Stromal cell of bone marrow (primary cell): Measurements from ENCODE around the gene FNDC7.
"Not testable (repeated sequence)": the region's sequence is repeated elsewhere in the genome, so short reads cannot be mapped to it uniquely, and the experiment has no call there.

Experiments used
- DNase-seq: peaks from one replicate; pipeline ENCODE4 v3.0.0-alpha.2; 2012; ENCODE audit warnings: low read depth

Gene FNDC7

GRCh38 chr1:108699375-108700332, 13.1 kb upstream of the FNDC7 start:
- no peak for DNase-seq

- no peak for DNase-seq
These were observed 11.4 kb upstream of the FNDC7 start for GRCh38 chr1:108701176-108701849.

- DNase-seq = not testable (repeated sequence)
These were observed 10.6 kb upstream of the FNDC7 start for GRCh38 chr1:108702109-108702508.

DNA sequence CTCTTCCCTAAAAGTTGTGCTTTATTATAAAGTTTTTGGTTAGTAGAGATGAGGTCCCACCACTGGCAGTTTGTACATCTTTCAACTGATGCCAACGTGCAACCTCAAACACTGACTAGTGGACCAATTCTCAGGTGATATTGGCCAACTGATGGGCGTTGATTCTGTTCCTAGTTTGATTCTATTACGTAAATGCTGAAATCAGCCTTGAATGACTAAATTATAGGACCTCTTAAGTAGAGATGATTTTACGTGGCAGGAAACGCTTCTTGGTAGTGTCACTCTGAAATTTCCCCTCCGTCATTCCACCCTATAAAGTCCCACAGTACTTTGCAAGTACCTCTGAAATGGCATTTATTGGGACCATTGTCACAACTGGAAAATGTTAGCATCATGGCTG, 8.8 kb upstream of the FNDC7 start:
- DNase-seq = no peak

GRCh38 chr1:108704496-108704895, 8.2 kb upstream of the FNDC7 start:
- DNase-seq = peak; percentile 69

DNA sequence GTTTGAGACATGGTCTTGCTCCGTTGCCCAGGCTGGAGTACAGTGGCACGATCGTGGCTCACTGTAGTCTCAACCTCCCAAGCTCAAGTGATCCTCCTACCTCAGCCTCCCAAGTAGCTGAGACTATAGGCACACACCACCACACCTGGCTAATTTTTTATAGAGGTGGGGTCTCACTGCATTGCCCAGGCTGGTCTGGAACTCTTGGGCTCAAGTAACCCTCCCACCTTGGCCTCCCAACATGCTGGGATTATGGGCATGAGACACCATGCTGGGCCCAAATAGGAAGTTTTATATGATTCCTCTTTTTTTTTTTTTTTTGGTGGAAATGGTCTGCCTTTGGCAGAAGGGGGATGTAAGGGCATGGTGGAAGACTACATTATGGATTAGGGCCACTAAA, 6.1 kb upstream of the FNDC7 start:
- DNase-seq = no peak

DNA sequence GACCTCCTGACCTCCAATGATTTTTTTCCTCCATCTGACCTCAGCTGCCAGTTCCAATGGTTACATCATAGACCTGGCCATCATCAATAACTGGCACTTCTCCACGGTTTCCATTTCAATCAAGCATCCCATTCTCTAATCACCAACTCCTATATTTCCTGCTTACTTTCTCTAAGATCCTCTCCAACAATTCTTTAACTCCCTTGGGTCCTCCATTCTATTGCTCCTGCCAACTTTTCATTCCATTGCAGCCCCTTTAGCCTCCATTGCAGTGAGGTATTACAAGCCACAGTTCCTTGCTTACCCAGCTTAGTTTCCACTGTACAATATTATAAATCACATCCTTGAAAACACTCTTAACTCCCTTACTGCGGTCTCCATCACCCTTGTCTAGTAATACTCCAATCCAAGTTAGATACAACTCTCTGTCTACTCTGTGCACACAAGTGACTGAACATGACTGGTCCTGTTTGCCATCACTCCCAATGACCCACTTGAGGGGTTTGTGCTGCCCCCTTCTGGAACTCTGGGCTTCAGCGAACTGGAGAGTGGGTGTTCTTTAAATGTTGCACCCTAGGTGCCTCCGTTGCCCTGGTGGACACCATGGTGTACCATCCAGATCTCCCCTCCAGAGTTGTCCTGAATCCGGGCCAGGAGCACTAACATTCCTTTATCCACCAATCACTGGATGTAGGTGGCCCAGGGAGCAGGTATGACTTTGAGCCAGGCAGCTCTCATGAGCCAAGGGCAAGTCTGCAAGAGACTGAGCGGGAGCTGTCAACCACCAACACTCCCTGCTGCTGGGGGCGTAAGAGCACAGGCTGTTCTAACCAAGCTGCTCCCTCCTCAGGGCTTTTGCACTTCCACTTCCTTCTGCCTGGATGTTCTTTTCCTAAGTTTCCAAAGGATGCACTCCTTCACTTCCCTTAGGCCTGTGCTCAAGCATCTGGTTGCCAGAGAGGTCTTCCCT, 3.7 kb upstream of the FNDC7 start:
- no peak for DNase-seq

- no peak for DNase-seq
These were observed 3.2 kb downstream of the FNDC7 start for GRCh38 chr1:108715932-108716331.

- DNase-seq = no peak
These were observed 3.9 kb downstream of the FNDC7 start for GRCh38 chr1:108716437-108717230.

DNA sequence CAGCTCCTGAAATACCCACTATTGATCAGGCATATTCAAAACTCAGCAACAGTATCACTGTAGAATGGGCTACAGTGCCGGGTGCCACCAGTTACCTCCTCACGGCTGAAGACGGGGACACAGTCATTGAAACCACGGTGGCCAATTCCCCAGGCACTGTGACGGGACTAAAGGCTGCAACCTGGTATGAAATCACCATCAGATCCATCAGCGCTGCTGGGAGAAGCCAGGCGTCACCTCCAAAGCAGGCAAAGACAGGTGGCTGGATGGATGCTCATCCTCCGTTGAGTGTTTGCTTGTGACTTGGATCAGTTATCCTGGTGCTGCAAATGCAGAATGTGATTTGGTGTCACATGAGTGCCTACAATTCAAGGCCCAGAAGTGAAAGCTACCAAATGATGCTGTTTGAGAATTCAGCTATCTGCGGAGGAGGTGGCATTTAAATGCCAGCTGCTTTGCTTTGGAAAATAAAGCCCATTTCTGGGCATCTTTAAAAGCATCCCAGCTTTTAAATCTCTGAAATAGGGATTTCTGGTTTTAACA, 5.1 kb downstream of the FNDC7 start:
- no peak for DNase-seq

DNA sequence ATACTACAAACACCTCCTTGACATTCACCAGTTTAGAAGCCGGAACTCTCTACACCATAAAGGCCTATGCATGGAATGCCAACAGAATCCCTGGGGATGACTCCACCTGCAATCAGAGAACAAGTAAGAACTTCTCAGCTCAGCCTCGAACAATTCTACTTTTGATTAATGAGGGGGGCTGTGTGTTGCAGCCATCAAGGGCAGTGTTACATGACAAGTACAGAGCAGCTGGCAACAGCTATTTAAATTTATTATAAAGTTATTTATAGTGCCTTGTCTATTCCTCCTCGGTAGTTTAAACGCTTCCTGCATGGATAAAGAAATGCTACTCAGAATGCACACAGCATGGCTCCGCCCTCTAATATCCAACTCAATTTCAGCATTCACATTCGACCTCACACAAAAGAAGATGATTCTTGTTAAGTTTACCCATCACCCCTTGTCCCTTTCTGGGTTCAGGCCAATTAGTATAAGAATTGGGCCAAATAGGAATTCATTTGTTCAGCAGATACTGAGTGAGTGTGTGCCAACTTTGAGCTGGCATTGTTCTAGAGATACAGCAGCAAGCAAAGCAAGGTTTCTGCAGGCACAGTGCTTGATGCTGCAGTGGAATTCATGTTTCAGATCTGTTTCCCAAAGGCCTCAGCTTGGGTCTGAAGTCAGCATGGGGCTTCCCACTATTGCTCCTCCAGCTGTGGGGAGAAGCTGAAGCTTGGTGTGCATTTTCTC, 6.4 kb downstream of the FNDC7 start:
- DNase-seq = no peak

DNA sequence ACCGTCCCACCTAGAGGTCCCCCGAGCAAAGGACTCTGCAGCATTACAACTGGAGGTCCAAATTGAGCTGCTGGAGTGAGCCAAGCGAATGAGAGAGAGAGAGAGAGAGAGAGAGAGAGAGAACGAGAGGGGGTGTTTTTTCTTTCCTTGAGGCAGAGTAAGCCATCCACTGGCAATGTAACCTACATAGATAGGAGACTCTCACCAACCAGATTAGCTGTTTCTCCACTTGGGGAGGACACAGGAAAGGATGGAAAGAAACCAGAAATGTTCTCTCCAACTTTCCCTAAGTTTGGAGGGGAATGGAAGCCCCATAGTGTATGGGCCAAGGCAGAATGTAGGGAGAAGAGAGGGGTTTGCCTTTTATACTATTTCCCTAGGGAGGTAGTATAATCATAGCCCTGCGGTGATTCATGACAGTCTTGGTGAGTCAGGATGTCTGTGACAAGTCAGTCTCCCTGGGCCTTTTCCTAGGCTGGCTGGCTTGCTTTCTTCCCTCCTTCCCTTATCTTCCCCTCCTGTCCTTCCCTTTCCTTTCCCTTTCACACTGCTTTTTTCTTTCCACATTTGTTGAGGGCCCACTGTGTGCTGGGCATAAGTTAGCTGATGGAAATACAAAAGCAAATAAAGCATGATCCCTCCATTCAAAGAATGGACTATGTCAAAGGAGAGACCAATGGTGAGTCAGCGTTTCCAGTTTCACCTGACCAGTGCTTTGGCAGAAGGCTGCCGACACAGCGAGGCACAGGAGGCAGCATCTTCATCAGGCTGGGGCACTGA, 7.1 kb downstream of the FNDC7 start:
- peak; percentile 84 for DNase-seq

DNA sequence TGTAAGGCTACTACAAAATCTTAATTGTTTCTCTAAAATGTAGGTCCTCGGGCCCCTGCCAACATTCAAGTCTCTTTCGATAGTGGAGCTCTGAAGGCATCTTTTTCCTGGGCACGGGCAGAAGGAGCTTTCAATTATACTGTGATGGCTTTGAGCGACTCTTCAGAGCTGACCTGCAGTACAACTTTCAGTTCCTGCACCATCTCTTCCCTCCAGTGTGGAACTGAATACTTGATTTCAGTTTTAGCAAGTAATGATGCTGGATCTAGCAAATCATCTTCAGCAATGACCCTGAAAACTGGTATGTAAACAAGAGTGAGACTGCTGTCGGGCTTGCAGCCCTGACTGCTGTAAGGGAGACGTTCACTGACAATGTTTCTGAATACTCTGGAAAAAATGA, 9.6 kb downstream of the FNDC7 start:
- no peak for DNase-seq

DNA sequence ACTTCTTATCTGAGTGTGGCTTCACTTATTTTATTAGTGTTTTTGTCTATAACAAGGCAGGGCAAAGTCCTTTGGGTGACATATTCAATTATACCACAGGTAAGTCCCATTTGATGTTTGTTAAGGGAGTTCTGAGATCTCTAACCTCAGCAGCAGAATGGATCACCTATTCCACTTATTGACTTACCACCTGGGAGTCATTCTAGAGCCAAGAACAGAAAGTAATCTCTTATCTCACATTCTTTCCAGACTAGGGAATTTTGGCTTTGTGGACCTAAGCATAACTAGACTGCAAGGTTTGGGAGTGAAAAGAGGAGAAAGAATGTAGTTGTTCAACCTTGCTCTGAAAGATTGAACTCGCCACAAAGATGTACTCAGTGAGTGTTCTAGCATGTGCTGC, 13.2 kb downstream of the FNDC7 start:
- DNase-seq = no peak

DNA sequence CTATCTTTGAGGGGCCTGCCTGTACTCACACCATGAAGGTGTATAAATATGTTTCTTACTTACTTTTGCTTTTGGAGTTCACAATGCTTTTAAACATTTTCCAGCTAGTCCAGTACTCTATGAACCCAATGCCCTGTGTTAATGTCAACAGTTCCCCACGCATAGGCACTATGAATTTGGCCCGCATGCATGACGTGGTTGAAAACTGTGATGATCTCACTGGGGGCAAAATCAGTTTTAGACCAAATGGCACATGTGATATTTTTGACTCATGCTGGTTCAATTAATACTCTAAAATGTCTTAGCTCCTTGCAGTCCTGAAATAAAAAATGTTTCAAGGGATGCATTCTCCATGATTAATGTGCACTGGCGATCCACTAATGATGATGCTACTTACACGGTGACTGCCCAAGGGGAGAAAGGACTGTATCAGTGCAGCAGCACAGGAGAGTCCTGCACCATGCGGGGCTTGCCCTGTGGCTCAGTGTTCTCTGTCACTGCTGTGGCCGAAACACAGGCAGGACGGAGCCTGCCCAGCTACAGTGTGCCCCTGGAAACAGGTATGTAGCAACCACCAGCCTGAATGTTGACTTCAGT, 15.7 kb downstream of the FNDC7 start:
- no peak for DNase-seq

- DNase-seq = no peak
These were observed 16.8 kb downstream of the FNDC7 start for GRCh38 chr1:108729481-108729880.

GRCh38 chr1:108732398-108732797, 19.7 kb downstream of the FNDC7 start:
- peak; percentile 57 for DNase-seq

DNA sequence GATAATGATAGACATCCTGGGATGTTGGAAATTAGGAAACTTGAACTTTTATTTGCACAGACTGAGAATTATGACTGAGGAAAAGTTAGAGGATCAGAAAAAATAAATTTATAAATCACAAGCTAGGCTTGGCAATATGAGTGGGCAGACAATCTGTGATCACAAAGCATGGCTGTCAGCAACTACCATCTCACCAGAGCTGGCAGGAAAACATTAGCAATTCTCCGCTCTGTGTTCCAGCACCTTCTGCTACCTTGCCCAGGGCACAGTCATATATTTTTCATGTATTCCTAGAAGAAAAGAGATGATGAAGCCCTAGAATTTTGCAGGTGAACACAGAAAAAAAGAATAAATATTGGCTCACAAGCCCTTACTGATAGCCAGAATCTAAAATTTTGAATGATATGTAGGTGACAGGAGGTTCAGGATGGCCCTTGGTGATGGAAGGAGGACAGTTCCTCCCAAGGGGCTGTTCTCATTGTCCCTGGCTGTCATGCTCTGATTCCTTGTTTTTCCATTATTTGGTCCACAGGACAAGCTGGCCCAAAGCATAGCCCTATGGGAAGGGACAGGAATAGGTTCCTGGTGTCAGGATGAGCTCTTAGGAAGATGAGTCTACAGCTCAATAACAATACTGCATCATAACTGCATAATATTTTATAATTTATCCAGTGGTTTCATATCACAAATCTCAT, 21.6 kb downstream of the FNDC7 start:
- no peak for DNase-seq

- DNase-seq = no peak
These were observed 29.5 kb downstream of the FNDC7 start for GRCh38 chr1:108742253-108742652.
